ENCODE measurements around the gene TPM4. TPM values are rescaled to one million over a fixed set of nuclear protein-coding genes. Genes with fewer than 3 reads are reported as not detected.

Gene TPM4
- total and polyA plus RNA-seq, 2 of the 8 experiments (the other 6 are each of a cell fraction or from before 2014, with no cell fraction given), result 160 to 359 TPM

GRCh38 chr19:16030964-16031871, 45.1 kb upstream of the TPM4 start:
- Histone ChIP-seq H4K5ac (ENCODE audit: insufficient read length, low read depth, low read length) (no peak overlapping the region), H3K27ac (ENCODE audit: low read depth, low read length) (no peak overlapping the region), H3K14ac (ENCODE audit: insufficient read length) (no peak overlapping the region), H3K27me3 (replicated peaks in 1 of 4; ENCODE audit: control insufficient read depth in 3 of 4, extremely low read depth in 1 of 4, insufficient read depth in 3 of 4, low read length in 3 of 4) (no peaks in the 10 kb centered on the region), H3K36me3 (ENCODE audit: control insufficient read depth in 2 of 4, insufficient read depth in 4 of 4, low read length in 3 of 4) (no peaks in the 10 kb centered on the region), H3K18ac (ENCODE audit: extremely low read depth, low read length) (no peak overlapping the region), H3K4me2 (ENCODE audit: insufficient read depth in 1 of 2, low read depth in 2 of 2, low read length in 2 of 2) (no peak overlapping the region), H2AFZ (ENCODE audit: low read length) (no peak overlapping the region), H3K9ac (replicated peaks in 1 of 4; ENCODE audit: extremely low read depth in 1 of 4, low read depth in 3 of 4, low read length in 3 of 4) (no peak overlapping the region), H2BK12ac (ENCODE audit: low read depth, low read length) (no peak overlapping the region), H3K79me2 (ENCODE audit: control insufficient read depth in 1 of 2, insufficient read depth in 2 of 2, low read length in 2 of 2) (no peaks in the 10 kb centered on the region), H2BK5ac (ENCODE audit: low read depth, low read length) (no peak overlapping the region), H3K23me2 (ENCODE audit: low read depth, low read length) (no peaks in the 10 kb centered on the region), H3K79me1 (ENCODE audit: low read depth, low read length) (no peaks in the 10 kb centered on the region), H3K56ac (replicated peaks; ENCODE audit: insufficient read length, low read depth, low read length) (no peak overlapping the region), H2AK5ac (ENCODE audit: low read depth, low read length) (no peak overlapping the region), H3K9me3 (ENCODE audit: insufficient read depth in 2 of 2, low read depth in 1 of 2, low read length in 1 of 2) (peaks cover 51 to 75% of the 10 kb centered on the region in 2 experiments), H4K20me1 (replicated peaks in 1 of 2; ENCODE audit: control insufficient read depth in 1 of 2, insufficient read depth in 2 of 2, low read length in 2 of 2) (no peaks in the 10 kb centered on the region), H3K4me3 (ENCODE audit: extremely low read depth in 1 of 4, insufficient read depth in 2 of 4, low read depth in 3 of 4, low read length in 4 of 4) (no peak overlapping the region), H3K4ac (replicated peaks; ENCODE audit: insufficient read length, low read depth, low read length) (no peak overlapping the region), H4K91ac (replicated peaks; ENCODE audit: insufficient read length, low read length) (no peak overlapping the region), H2BK20ac (ENCODE audit: low read length) (no peak overlapping the region), H4K8ac (ENCODE audit: extremely low read depth, insufficient read depth, low read length) (no peak overlapping the region), H3K23ac (ENCODE audit: insufficient read length) (no peak overlapping the region), H2BK120ac (replicated peaks; ENCODE audit: low read depth, low read length) (no peak overlapping the region), H2BK15ac (ENCODE audit: low read length) (no peak overlapping the region), H3K4me1 (replicated peaks in 1 of 4; ENCODE audit: control insufficient read depth in 3 of 4, insufficient read depth in 4 of 4, low read length in 3 of 4) (no peaks in the 10 kb centered on the region)
- no peak for DNase-seq (ENCODE audit: low read depth in 1 of 2, low spot score in 2 of 2)
- ChIA-PET POLR2A (ENCODE audit: partially characterized antibody) (no interaction called here), CTCF (ENCODE audit: partially characterized antibody) (no interaction called here)
- WGBS, 2 experiments (ENCODE audit: extremely low coverage in 1 of 2, insufficient coverage in 1 of 2, insufficient read length in 1 of 2, insufficient replicate concordance in 2 of 2, low coverage in 1 of 2, low lambda C conversion rate in 2 of 2, missing lambda C conversion rate in 1 of 2), result 81% methylated on average over 13 of the region's 13 CpGs; no CpG with 5 or more reads in 1 of the 2 experiments
- no peak for FAIRE-seq
- TF ChIP-seq EP300 (IDR thresholded peaks at IDR 0.05; ENCODE audit: borderline replicate concordance in 1 of 2, low read depth in 2 of 2, low read length in 2 of 2) (no peak), POLR2AphosphoS5 (IDR thresholded peaks at IDR 0.05; ENCODE audit: low read depth, low read length) (no peak), HDAC2 (IDR thresholded peaks at IDR 0.05; ENCODE audit: borderline replicate concordance in 1 of 2, low read depth in 2 of 2, low read length in 2 of 2) (no peak), ATF2 (IDR thresholded peaks at IDR 0.05; ENCODE audit: low read length) (no peak)
